Endothelial cell of umbilical vein (primary cell): ENCODE measurements around the gene NAIP. TPM values are rescaled to one million over a fixed set of nuclear protein-coding genes. Genes with fewer than 3 reads are reported as not detected.
"Not testable (repeated sequence)": the region's sequence is repeated elsewhere in the genome, so short reads cannot be mapped to it uniquely, and the experiment has no call there.

Source experiments
- BruUV-seq: library from RNA; stranded (reverse); fragments of 400-500 nt; replicated peaks from 2 replicates; lab custom pipeline; 2021; lab: Mats Ljungman, UMichigan
- CTCF ChIA-PET: fragments of 300-600, 350-600 bp; sonication (Branson Sonifier 250); formaldehyde crosslinking; loops from one replicate; lab custom pipeline; 2021; ENCODE audit warnings: antibody characterized with exemption, inconsistent platforms; lab: Charles Lee
- POLR2A ChIA-PET: fragments of 300-600, 350-600 bp; sonication (Branson Sonifier 250); formaldehyde crosslinking; loops from one replicate; lab custom pipeline; 2021; ENCODE audit warnings: antibody characterized with exemption, inconsistent platforms; lab: Charles Lee
- DNase-seq: peaks from one replicate; pipeline ENCODE4 v3.0.0-alpha.2; 2011; ENCODE audit warnings: low read depth, low spot score
- FAIRE-seq: peaks from 2 replicates; lab custom pipeline; 2011; peaks lifted over from hg19 to GRCh38; lab: Jason Lieb, UNC
- H2AFZ ChIP-seq: 2 replicates; pipeline ENCODE4 v1.6.0; 2012; ENCODE audit warnings: low read depth, low read length, control low read depth, inconsistent platforms
- H3K27ac ChIP-seq: 2 replicates; pipeline ENCODE4 v1.5.1; 2011; ENCODE audit warnings: low read depth, mild to moderate bottlenecking, control low read depth, low read length, moderate library complexity; ENCODE audit not compliant: insufficient read depth
- H3K27me3 ChIP-seq, 2 experiments: 2 replicates each; pipeline versions ENCODE4 v1.6.0 to v1.6.1; 2011; ENCODE audit warnings: low read length in 2 of 2, mixed read lengths in 1 of 2; ENCODE audit not compliant: control insufficient read depth in 2 of 2, insufficient read depth in 2 of 2
- H3K36me3 ChIP-seq, 2 experiments: 2 replicates in 1 of 2; 3 replicates in 1 of 2; pipeline ENCODE4 v1.5.1; 2011; ENCODE audit warnings: low read length in 2 of 2, mild to moderate bottlenecking in 1 of 2, moderate library complexity in 1 of 2; ENCODE audit not compliant: control insufficient read depth in 2 of 2, insufficient read depth in 2 of 2; ENCODE audit errors: extremely low read depth in 1 of 2
- H3K4me1 ChIP-seq: 3 replicates; pipeline ENCODE4 v1.5.1; 2011; ENCODE audit warnings: mild to moderate bottlenecking, low read length; ENCODE audit not compliant: control insufficient read depth, insufficient read depth; ENCODE audit errors: extremely low read depth
- H3K4me2 ChIP-seq: 2 replicates; pipeline ENCODE4 v1.6.1; 2011; ENCODE audit warnings: low read length, control low read depth, mixed read lengths; ENCODE audit not compliant: insufficient read depth
- H3K4me3 ChIP-seq, 3 experiments: fragments of 200-600 bp in 1 of 3; sonication (generic), shearing (Covaris generic) in 1 of 3; replicated peaks in 1 of 3; 2 replicates each; pipeline ENCODE4 v1.5.1; 2011 to 2016; ENCODE audit warnings: control low read depth in 3 of 3, low read length in 3 of 3, mild to moderate bottlenecking in 2 of 3, inconsistent platforms in 1 of 3, low read depth in 1 of 3, moderate library complexity in 1 of 3; ENCODE audit not compliant: insufficient read depth in 1 of 3
- H3K79me2 ChIP-seq: 2 replicates; pipeline ENCODE4 v1.6.0; 2012; ENCODE audit warnings: low read length, inconsistent platforms; ENCODE audit not compliant: control insufficient read depth, insufficient read depth
- H3K9ac ChIP-seq: replicated peaks from 2 replicates; pipeline ENCODE3; 2011; ENCODE audit warnings: low read length, control low read depth; ENCODE audit not compliant: insufficient read depth; ENCODE audit errors: extremely low read depth
- H3K9me1 ChIP-seq: replicated peaks from 3 replicates; pipeline ENCODE4 v1.6.0; 2011; ENCODE audit warnings: mild to moderate bottlenecking, low read length; ENCODE audit not compliant: control insufficient read depth, insufficient read depth; ENCODE audit errors: extremely low read depth
- H3K9me3 ChIP-seq: replicated peaks from 2 replicates; pipeline ENCODE4 v1.5.1; 2012; ENCODE audit warnings: low read length, inconsistent platforms; ENCODE audit not compliant: control insufficient read depth, insufficient read depth
- H4K20me1 ChIP-seq: replicated peaks from 2 replicates; pipeline ENCODE3; 2011; ENCODE audit warnings: mild to moderate bottlenecking, low read length; ENCODE audit not compliant: control insufficient read depth, insufficient read depth; ENCODE audit errors: extremely low read depth
- dilution Hi-C: fragments of 300-500 bp; cut with MboI; formaldehyde crosslinking; loops from one replicate; pipeline ENCODE4 v1.15.0; 2019; ENCODE audit warnings: low sequenced_read_pairs; ENCODE audit not compliant: extremely low pct_ligation_motif_present
- intact Hi-C: fragments of 100-400 bp; cut with micrococcal nuclease; formaldehyde crosslinking; loops from one replicate; pipeline ENCODE4 v1.10.0; 2022
- polyA plus RNA-seq, 4 experiments: library from polyadenylated mRNA; depleted of rRNA in 3 of 4; stranded (reverse) in 3 of 4; unstranded in 1 of 4; fragments of >200 nt; gene quantifications; 2 replicates each; pipeline versions ENCODE4 v1.2.1 to v1.2.3, GENCODE V29; 2011 to 2012; ENCODE audit warnings: missing spikeins in 1 of 4
- total RNA-seq: library from RNA; stranded (reverse); gene quantifications from 2 replicates; pipeline ENCODE4 v1.2.3, GENCODE V29; 2021

NAIP gene
- total and polyA plus RNA-seq, 2 donors (not counting 3 experiments of a cell fraction or from before 2014, with no cell fraction given) = 1.3 to 7.3 TPM

DNA sequence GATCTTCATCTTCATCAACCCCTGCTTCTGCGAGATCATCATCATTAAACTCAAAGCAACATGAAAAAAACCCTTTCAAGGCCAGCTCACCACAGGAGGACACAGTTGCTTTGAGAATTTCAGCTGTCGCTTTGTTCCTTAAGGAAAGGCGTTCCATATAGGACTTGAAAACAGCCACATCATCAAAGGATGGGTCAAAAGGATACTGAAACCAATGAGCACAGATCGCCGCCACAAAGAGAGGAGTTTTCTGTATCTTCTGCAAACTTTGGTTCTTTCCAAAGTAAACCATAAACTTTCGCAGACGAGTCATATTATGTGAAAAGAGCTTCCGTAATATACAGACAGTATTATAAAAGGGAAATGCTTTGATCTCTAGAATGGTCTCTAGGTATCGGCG, 40.3 kb downstream of the NAIP start:
- CTCF ChIA-PET, POLR2A ChIA-PET, H3K4me1 ChIP-seq, H3K9me3 ChIP-seq, H3K36me3 ChIP-seq, H3K4me2 ChIP-seq, FAIRE-seq, dilution Hi-C loops, H3K79me2 ChIP-seq, H3K9me1 ChIP-seq, H3K27ac ChIP-seq, H3K27me3 ChIP-seq, BruUV-seq, H4K20me1 ChIP-seq, H3K9ac ChIP-seq, intact Hi-C loops, H2AFZ ChIP-seq, H3K4me3 ChIP-seq, DNase-seq: not testable (repeated sequence)

DNA sequence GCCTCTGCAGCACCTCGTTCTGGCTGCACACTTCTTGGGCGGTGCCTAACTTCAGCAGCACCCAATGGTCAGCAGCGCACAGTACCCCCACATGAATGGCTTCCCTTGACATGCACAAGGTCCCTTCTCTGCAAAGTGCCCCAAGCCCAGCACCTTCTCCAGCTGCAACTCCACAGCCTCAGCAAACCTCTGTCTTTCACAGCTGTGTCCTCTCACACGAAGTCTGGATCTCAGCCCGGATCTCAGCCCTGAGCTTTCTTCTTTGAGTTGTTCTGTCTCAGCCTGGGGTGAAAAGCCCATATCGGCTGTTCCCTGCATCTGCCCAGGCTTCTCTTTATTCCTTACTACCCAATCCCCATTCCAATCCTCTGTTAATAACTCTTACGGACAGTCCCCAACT, 57.9 kb downstream of the NAIP start:
- H3K27ac ChIP-seq, H3K4me1 ChIP-seq, DNase-seq, H3K4me3 ChIP-seq, POLR2A ChIA-PET, H3K36me3 ChIP-seq, intact Hi-C loops, H3K9ac ChIP-seq, H3K27me3 ChIP-seq, H3K79me2 ChIP-seq, H4K20me1 ChIP-seq, dilution Hi-C loops, CTCF ChIA-PET, H3K9me1 ChIP-seq, FAIRE-seq, BruUV-seq, H3K4me2 ChIP-seq, H2AFZ ChIP-seq, H3K9me3 ChIP-seq: not testable (repeated sequence)

DNA sequence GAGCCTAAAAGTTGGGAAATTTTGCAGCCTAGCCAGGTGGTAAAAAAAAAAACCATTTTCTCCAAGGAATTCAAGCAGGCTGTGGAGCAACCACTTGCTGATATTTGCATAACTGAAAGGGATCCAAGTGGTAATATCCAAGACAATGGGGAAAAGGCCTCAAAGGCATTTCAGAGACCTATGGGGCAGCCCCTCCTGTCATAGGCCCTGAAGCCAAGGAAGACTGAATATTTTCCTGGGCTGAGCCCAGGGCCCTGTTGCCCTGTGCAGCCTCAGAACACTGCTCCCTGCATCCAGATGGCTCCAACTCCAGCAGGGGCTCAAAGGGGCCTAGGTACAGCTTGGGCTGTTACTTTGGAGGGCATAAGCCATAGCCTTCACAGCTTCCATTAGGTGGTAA, 60.6 kb downstream of the NAIP start:
- H3K9me1 ChIP-seq, H3K4me1 ChIP-seq, H3K4me2 ChIP-seq, H3K27ac ChIP-seq, H3K79me2 ChIP-seq, POLR2A ChIA-PET, H2AFZ ChIP-seq, DNase-seq, H3K4me3 ChIP-seq, CTCF ChIA-PET, FAIRE-seq, H3K36me3 ChIP-seq, H3K27me3 ChIP-seq, H4K20me1 ChIP-seq, BruUV-seq, intact Hi-C loops, dilution Hi-C loops, H3K9me3 ChIP-seq, H3K9ac ChIP-seq: not testable (repeated sequence)

DNA sequence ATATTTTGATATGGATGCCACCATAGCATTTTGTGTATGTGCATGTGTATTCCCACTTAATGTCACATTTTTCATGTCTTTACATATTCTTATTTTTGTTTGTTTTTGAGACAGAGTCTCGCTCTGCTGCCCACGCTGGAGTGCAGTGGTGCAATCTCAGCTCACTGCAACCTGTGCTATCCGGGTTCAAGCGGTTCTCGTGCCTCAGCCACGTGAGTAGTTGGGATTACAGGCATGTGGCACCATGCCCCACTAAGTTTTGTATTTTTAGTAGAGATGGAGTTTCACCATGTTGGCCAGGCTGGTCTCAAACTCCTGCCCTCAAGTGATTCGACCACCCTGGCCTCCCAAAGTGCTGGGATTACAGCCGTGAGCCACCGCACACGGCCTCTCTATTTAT, 72.1 kb downstream of the NAIP start:
- H3K9me1 ChIP-seq, BruUV-seq, H3K4me2 ChIP-seq, CTCF ChIA-PET, H3K9me3 ChIP-seq, H3K9ac ChIP-seq, DNase-seq, H3K27ac ChIP-seq, H3K27me3 ChIP-seq, dilution Hi-C loops, H2AFZ ChIP-seq, FAIRE-seq, H3K4me3 ChIP-seq, intact Hi-C loops, H3K36me3 ChIP-seq, H3K4me1 ChIP-seq, H4K20me1 ChIP-seq, H3K79me2 ChIP-seq, POLR2A ChIA-PET: not testable (repeated sequence)
